Hepatocyte (in vitro differentiated cells): ENCODE measurements around the gene AUH. TPM values are rescaled to one million over a fixed set of nuclear protein-coding genes. Genes with fewer than 3 reads are reported as not detected.

Experiments used
- DNase-seq: peaks from one replicate; pipeline ENCODE4 v3.0.0-alpha.2; 2016; ENCODE audit warnings: low spot score
- H2AFZ ChIP-seq: fragments of 200-600 bp; sonication (generic); 2 replicates; pipeline ENCODE4 v1.6.0; 2016; ENCODE audit warnings: antibody characterized with exemption, mild to moderate bottlenecking
- H3K27ac ChIP-seq: fragments of 200-600 bp; sonication (generic); 2 replicates; pipeline ENCODE4 v1.5.1; 2016; ENCODE audit warnings: mild to moderate bottlenecking
- H3K27me3 ChIP-seq: fragments of 200-600 bp; sonication (generic); 2 replicates; pipeline ENCODE4 v1.6.1; 2016
- H3K36me3 ChIP-seq: fragments of 200-600 bp; sonication (generic); replicated peaks from 2 replicates; pipeline ENCODE4 v1.5.1; 2016; ENCODE audit warnings: low read depth; ENCODE audit not compliant: insufficient read depth
- H3K4me1 ChIP-seq: fragments of 200-600 bp; sonication (generic); 2 replicates; pipeline ENCODE4 v1.5.1; 2016; ENCODE audit warnings: mild to moderate bottlenecking, moderate library complexity; ENCODE audit not compliant: insufficient read depth
- H3K4me2 ChIP-seq: fragments of 200-600 bp; sonication (generic); 2 replicates; pipeline ENCODE4 v1.6.0; 2016
- H3K4me3 ChIP-seq: fragments of 200-600 bp; sonication (generic); 2 replicates; pipeline ENCODE4 v1.5.1; 2016; ENCODE audit warnings: mild to moderate bottlenecking
- H3K79me2 ChIP-seq: fragments of 200-600 bp; sonication (generic); 2 replicates; pipeline ENCODE4 v1.6.0; 2017; ENCODE audit warnings: mild to moderate bottlenecking
- H3K9me2 ChIP-seq: fragments of 200-600 bp; sonication (generic); replicated peaks from 2 replicates; pipeline ENCODE4 v1.6.0; 2017; ENCODE audit warnings: mild to moderate bottlenecking; ENCODE audit not compliant: insufficient read depth
- H3K9me3 ChIP-seq: fragments of 200-600 bp; sonication (generic); 2 replicates; pipeline ENCODE4 v1.5.1; 2016; ENCODE audit warnings: low read depth, mild to moderate bottlenecking
- H4K20me1 ChIP-seq: fragments of 200-600 bp; sonication (generic); 2 replicates; pipeline ENCODE4 v1.6.0; 2016; ENCODE audit warnings: mild to moderate bottlenecking; ENCODE audit not compliant: insufficient read depth, poor library complexity, severe bottlenecking
- CTCF ChIP-seq: fragments of 200-600 bp; sonication (generic); IDR thresholded peaks from 2 replicates; pipeline ENCODE4 v1.5.1; 2016; ENCODE audit warnings: antibody characterized with exemption, mild to moderate bottlenecking; ENCODE audit not compliant: poor library complexity
- EZH2 ChIP-seq: fragments of 200-600 bp; sonication (generic); IDR thresholded peaks from 2 replicates; pipeline ENCODE4 v1.6.1; 2016; ENCODE audit warnings: antibody characterized with exemption, mild to moderate bottlenecking, borderline replicate concordance
- EZH2phosphoT487 ChIP-seq: fragments of 200-600 bp; sonication (generic); IDR thresholded peaks from one replicate; pipeline ENCODE4 v1.6.1; 2018; ENCODE audit warnings: antibody characterized with exemption, mild to moderate bottlenecking, low read depth, moderate library complexity; ENCODE audit not compliant: unreplicated experiment, severe bottlenecking
- WGBS: methylation state at CpG from one replicate; pipeline ENCODE4 v1.1.6; 2016; ENCODE audit warnings: low lambda C conversion rate; ENCODE audit errors: missing lambda C conversion rate; 5-methylcytosine and 5-hydroxymethylcytosine counted together
- polyA plus RNA-seq: library from polyadenylated mRNA; unstranded; fragments of >200 nt; fragmentation: Nextera tagmentation; extraction: Ambion mirVana; gene quantifications from 2 replicates; pipeline ENCODE4 v1.2.1, GENCODE V29; 2016
- total RNA-seq: library from RNA; depleted of rRNA; stranded (reverse); fragments of >200 nt; gene quantifications from 2 replicates; pipeline ENCODE4 v1.2.3, GENCODE V29; 2014

Gene AUH
- total and polyA plus RNA-seq, 2 experiments from 2014 or later = 19.5 to 25.0 TPM

GRCh38 chr9:91239367-91240111, 122.2 kb downstream of the AUH start:
- Histone ChIP-seq H3K79me2 (no peaks in the 10 kb centered on the region), H3K4me3 (no peak overlapping the region), H3K9me3 (no peaks in the 10 kb centered on the region), H4K20me1 (no peaks in the 10 kb centered on the region), H3K27ac (no peak overlapping the region), H3K4me2 (no peak overlapping the region), H2AFZ (no peak overlapping the region), H3K27me3 (no peaks in the 10 kb centered on the region), H3K36me3 (no peaks in the 10 kb centered on the region), H3K9me2 (no peaks in the 10 kb centered on the region), H3K4me1 (no peaks in the 10 kb centered on the region)
- no peak for TF ChIP-seq EZH2
- no peak for TF ChIP-seq EZH2phosphoT487
- no peak for TF ChIP-seq CTCF
- 80% methylated on average over 5 of the region's 5 CpGs for WGBS
- DNase-seq = no peak

GRCh38 chr9:91234523-91234922, 127.2 kb downstream of the AUH start:
- H3K79me2 ChIP-seq = no peaks in the 10 kb centered on the region
- H3K4me1 ChIP-seq = no peaks in the 10 kb centered on the region
- no peak overlapping the region for H3K27ac ChIP-seq
- no peak overlapping the region for H3K4me2 ChIP-seq
- H3K36me3 ChIP-seq = no peaks in the 10 kb centered on the region
- H3K27me3 ChIP-seq = no peaks in the 10 kb centered on the region
- WGBS = 92% methylated on average over 2 of the region's 2 CpGs
- no peak for DNase-seq
- no peaks in the 10 kb centered on the region for H3K9me2 ChIP-seq
- no peaks in the 10 kb centered on the region for H4K20me1 ChIP-seq
- H2AFZ ChIP-seq = no peak overlapping the region
- H3K4me3 ChIP-seq = no peak overlapping the region
- no peaks in the 10 kb centered on the region for H3K9me3 ChIP-seq
- TF ChIP-seq EZH2phosphoT487 = no peak
- no peak for TF ChIP-seq CTCF
- no peak for TF ChIP-seq EZH2

- H3K4me2 ChIP-seq = no peak overlapping the region
- no peak overlapping the region for H2AFZ ChIP-seq
- H3K36me3 ChIP-seq = no peaks in the 10 kb centered on the region
- H3K27ac ChIP-seq = no peak overlapping the region
- H3K9me3 ChIP-seq = no peaks in the 10 kb centered on the region
- H4K20me1 ChIP-seq = no peaks in the 10 kb centered on the region
- TF ChIP-seq EZH2phosphoT487 = no peak
- TF ChIP-seq CTCF = no peak
- no peak for TF ChIP-seq EZH2
- no peak for DNase-seq
- H3K4me1 ChIP-seq = no peaks in the 10 kb centered on the region
- H3K79me2 ChIP-seq = no peaks in the 10 kb centered on the region
- no peaks in the 10 kb centered on the region for H3K27me3 ChIP-seq
- H3K4me3 ChIP-seq = no peak overlapping the region
- 93% methylated on average over 2 of the region's 2 CpGs for WGBS
- H3K9me2 ChIP-seq = no peaks in the 10 kb centered on the region
Observed at GRCh38 chr9:91231619-91232018, 130.1 kb downstream of the AUH start.

- Histone ChIP-seq H3K4me3 (no peak overlapping the region), H4K20me1 (no peaks in the 10 kb centered on the region), H3K9me3 (no peaks in the 10 kb centered on the region), H3K36me3 (no peaks in the 10 kb centered on the region), H3K9me2 (no peaks in the 10 kb centered on the region), H2AFZ (no peak overlapping the region), H3K4me1 (no peaks in the 10 kb centered on the region), H3K4me2 (no peak overlapping the region), H3K79me2 (no peaks in the 10 kb centered on the region), H3K27ac (no peak overlapping the region), H3K27me3 (no peaks in the 10 kb centered on the region)
- DNase-seq = no peak
- 90% methylated on average over 5 of the region's 5 CpGs for WGBS
- TF ChIP-seq EZH2phosphoT487 = no peak
- TF ChIP-seq EZH2 = no peak
- no peak for TF ChIP-seq CTCF
Observed at GRCh38 chr9:91223000-91223399, 138.7 kb downstream of the AUH start.
